GM19468 (cell line): ENCODE results near the gene LMX1A.

Experiments
- ATAC-seq: cut with Tn5 transposase; IDR thresholded peaks from one replicate; pipeline ENCODE4 v1.9.1; 2021; ENCODE audit warnings: mild to moderate bottlenecking, moderate library complexity, moderate number of reproducible peaks; ENCODE audit not compliant: unreplicated experiment; ENCODE audit errors: extremely low read depth

Gene LMX1A

GRCh38 chr1:165369255-165369848, 12.8 kb upstream of the LMX1A start:
- ATAC-seq = peak; percentile 48

DNA sequence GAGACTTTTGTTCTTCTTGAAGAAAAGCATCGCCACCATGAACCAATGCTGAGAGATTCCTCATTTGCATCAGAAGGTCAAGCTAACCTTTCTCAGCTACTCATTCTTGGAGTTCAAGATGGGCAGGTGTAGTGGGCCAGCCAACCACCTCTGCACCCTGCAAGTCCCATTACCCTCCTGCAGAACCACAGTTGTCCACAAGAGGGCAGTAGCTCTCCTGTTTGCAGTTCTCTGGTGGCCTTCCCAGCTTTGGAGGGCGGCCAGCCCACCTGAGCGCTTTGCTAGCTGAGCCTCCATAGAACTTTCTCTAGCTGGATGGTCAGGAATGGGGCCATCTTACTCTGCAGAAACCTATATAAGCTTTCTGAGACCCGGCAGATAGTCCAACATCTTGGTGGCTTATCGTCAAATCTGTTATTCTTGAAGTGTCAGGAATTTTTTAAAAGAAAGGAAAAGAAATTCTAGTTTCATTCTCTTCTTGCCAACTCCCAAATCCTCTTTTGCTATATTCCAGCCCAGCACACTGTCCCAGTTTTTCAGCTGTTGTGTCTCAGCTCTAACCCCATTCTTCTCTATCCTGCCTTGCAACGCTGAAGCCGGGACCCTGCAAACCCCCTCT, 11.0 kb upstream of the LMX1A start:
- ATAC-seq = no peak

- ATAC-seq = no peak
These were observed 8.8 kb upstream of the LMX1A start for GRCh38 chr1:165365341-165365740.

GRCh38 chr1:165364568-165365133, 8.1 kb upstream of the LMX1A start:
- ATAC-seq = no peak

GRCh38 chr1:165356876-165357275, 361 bp upstream of the LMX1A start:
- no peak for ATAC-seq

GRCh38 chr1:165355139-165355976, 1.2 kb downstream of the LMX1A start:
- no peak for ATAC-seq

DNA sequence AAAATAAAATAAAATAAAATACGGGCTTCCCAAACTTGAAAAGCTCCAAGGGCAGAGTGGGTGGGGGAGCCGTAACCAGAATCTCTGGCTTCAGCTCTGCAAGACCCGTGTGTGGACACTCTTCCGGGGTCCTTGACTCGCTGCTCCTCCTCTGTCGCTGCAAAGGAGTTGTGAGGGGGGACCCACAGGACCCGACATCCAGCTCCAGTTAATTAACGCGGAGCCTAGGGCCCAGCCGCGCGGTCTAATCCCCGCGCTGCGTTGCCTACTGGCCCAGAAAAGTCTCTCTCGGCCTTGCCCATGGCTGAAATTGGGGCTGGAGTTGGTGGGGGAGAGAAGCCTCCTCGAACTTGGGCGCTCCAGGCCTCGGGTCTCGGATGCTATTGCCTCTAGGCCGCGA, 1.8 kb downstream of the LMX1A start:
- ATAC-seq = no peak

DNA sequence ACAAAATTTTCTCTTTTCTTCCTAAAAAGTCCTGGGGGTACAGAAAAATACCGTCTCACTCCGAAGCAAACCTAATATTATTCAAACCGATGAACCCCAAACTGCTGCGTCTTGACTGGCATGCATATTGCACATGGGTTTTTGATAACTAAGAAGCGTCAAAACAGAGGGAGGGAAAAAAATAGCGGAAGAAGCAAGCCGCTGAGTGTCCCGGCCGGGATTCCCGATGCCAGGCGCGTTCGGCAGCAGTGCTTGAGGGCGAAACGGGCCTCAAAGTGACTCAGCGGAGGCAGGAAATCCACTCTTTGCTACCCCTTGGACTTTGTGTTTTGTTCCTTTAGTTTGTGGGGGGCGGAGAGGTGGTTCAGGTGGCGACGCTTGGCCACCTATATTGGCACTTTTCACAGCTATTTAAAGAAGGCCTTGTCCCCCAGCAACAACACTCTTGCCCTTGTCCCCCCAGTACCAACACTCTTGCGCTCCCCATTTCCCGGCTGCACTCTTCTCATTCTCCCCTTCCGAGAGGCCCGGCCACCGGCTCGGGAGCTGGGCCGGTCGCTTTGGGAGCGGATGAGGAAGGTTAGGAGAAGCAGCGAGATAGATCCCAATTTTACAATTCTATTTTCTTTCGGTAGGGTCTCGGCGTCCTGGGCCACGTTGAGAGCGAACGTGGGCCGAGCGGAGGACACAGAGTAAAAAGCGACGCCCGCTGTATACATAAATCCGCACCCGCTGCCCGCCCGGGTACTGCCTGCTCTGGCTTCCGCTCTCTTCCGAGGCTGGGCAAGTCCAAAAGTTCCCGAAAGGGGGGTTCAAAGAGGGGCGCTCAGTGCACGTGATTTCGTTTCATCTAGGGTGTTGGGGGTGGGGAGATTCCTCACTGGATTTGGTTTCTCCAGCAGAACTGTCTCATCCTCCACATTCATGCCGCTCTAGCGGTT, 2.5 kb downstream of the LMX1A start:
- ATAC-seq = no peak

- no peak for ATAC-seq
These were observed 3.8 kb downstream of the LMX1A start for GRCh38 chr1:165352442-165353293.

- no peak for ATAC-seq
These were observed 4.6 kb downstream of the LMX1A start for GRCh38 chr1:165351863-165352441.

GRCh38 chr1:165350840-165351239, 5.7 kb downstream of the LMX1A start:
- no peak for ATAC-seq

DNA sequence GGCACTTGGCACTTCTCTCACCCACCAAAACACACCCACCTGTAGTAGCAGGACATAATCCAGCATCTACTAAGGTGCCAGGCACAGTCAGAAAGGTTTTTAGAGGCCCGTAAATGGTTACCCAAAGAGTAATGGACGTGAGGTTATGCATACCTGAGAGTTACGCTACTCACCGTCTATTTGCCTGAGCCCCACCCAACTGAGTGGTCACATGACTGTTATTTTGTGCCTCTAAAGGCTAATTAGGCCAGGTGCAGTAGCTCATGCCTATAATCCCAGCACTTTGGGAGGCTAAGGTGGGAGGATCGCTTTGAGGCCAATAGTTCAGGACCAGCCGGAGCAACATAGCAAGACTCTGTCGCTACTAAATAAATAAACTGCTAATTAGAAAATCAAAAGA, 11.0 kb downstream of the LMX1A start:
- ATAC-seq = no peak

- ATAC-seq = no peak
These were observed 11.8 kb downstream of the LMX1A start for GRCh38 chr1:165344736-165345135.

DNA sequence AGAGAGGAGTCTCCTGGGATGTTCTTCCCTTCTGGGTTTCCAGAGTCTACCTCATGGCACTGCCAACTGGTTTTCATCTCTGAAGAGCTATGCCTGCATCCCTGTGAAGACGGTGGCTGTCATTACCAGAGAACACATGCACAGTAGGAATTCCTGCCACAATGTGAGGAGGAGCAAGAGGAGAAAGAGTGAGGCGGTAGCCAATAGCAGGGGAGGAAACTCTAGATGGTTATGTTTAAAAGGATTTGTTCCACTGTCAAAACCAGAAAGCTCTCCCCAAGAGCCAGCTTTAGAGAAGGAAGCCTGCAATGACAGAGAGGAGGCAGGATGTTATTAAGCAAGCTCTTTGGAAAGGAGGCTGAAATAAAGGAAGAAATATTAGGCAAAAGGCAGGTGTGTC, 12.3 kb downstream of the LMX1A start:
- ATAC-seq = no peak

DNA sequence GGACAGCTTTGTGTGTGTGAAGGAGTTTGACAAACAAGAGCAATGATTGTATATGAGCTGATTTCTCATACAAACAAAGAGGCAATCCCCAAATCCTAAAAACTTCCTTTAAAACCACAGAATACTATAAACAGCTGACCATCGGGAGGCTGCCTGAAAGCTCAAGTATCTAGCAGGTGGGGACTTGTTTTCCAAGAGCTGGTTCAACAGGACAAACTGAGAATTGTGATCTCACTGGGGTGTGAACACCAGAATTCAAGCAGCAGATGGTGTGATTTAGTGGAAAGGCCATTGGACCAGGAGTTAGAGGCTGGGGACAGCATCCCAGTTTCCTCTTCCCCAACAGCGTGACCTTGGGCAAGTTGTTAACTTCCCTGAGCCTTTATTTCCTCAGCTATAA, 13.9 kb downstream of the LMX1A start:
- ATAC-seq = no peak

DNA sequence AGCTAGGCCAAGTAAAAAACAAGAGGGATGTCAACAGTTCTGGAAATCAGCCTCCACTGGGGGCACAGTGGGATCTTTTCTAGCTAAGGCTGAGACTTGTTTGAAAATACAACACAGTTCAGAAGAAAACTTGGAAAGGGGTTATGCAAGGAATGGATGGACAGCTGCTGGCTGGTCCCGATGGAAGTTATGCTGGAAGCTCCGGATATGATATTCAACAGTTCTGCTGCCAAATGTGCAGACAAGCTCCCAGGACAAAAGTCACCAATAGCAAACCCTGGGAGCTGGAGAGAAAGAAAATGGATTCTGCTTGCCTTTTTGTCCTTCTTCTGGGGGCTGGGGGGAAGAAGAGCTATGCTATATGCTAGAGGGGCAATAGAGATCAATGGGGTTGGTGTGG, 14.3 kb downstream of the LMX1A start:
- no peak for ATAC-seq

DNA sequence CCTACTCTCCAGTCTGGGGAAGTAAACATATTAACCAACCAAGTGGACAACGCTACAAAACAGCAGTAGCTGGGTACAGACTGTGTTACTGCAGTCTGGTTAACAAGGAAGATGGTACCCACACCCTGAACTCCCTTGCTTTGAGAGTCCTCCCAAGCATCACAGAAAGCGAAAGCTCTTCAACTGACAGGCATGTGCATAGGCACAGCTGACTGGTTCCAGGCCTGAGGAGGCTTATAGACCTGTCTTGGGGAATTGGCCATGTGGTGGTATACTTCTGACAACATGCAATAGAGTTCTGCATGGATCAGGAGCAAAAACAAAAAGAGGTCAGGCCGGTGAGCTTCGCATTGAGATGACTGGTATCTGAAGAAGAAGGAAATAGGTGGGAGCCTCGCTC, 17.4 kb downstream of the LMX1A start:
- ATAC-seq = no peak

DNA sequence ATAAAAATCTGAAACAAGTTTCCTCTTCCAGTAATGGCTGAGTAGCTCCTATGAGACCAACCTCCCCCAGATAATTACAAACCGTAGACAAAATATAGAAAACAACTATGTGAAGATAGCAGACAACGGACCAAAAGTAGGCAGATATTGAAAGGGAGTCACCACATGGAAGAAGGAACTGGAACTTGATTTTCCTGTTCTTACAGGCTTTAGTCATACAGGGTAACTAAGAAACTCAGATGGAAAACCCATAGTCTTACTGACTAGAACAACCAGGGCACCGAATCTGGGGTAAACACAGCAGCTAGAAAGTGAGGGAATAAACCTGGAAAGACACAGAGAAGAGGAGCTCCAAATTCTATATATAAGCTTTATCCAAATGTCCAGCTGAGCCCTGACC, 26.0 kb downstream of the LMX1A start:
- ATAC-seq = no peak

DNA sequence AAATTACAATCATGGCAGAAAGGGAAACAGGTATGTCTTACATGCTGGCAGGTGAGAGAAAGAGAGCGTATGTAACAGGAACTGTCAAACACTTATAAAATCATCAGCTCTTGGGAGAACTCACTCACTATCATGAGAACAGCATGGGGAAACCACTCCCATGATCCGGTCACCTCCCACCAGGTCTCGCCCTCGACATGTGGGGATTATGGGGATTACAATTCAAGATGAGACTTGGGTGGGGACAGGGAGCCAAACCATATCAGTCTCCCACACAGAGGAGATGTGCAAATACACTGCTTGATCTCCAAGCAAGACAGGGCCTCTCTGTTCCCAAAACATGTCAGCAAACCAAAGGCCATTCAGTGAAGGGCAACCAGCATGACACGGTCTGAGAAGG, 27.4 kb downstream of the LMX1A start:
- ATAC-seq = no peak
